Adrenal gland (tissue), 12 donors: Measurements from ENCODE around the gene NDUFAF2. TPM values are rescaled to one million over a fixed set of nuclear protein-coding genes. Genes with fewer than 3 reads are reported as not detected.

Experiments used
- DNase-seq, 7 donors: peaks; one replicate each; pipeline ENCODE4 v3.0.0-alpha.2; 2019 to 2020
- H3K27ac ChIP-seq, 5 donors: fragments of 200-600 bp; sonication (generic) in 4 of 5; 1 replicate in 3 of 5; 2 replicates in 2 of 5; pipeline versions ENCODE4 v1.5.1 to v1.8.0; 2016 to 2020; ENCODE audit warnings: mild to moderate bottlenecking in 1 of 5
- H3K27me3 ChIP-seq: fragments of 200-600 bp; 2 replicates; pipeline ENCODE4 v1.8.0; 2021
- H3K36me3 ChIP-seq, 2 donors: fragments of 200-600 bp; replicated peaks in 1 of 2; 1 replicate in 1 of 2; 2 replicates in 1 of 2; pipeline versions ENCODE4 v1.5.1 to v1.8.0; 2018 to 2022
- H3K4me1 ChIP-seq, 2 donors: fragments of 200-600 bp; replicated peaks in 1 of 2; 1 replicate in 1 of 2; 2 replicates in 1 of 2; pipeline versions ENCODE4 v1.5.1 to v1.8.0; 2018 to 2021
- H3K4me3 ChIP-seq, 4 donors: fragments of 200-600 bp; sonication (generic) in 3 of 4; one replicate each; pipeline ENCODE4 v1.5.1; 2016 to 2018
- H3K9me3 ChIP-seq, 3 donors: fragments of 200-600 bp; sonication (generic) in 1 of 3; replicated peaks in 1 of 3; 1 replicate in 2 of 3; 2 replicates in 1 of 3; pipeline versions ENCODE4 v1.5.1 to v1.8.0; 2016 to 2021
- CTCF ChIP-seq, 6 experiments: fragments of 450-650 bp in 4 of 6; fragments of 200-600 bp in 2 of 6; sonication (generic) in 1 of 6; IDR thresholded peaks; 1 replicate in 5 of 6; 2 replicates in 1 of 6; pipeline versions ENCODE4 v1.5.1 to v1.8.0; 2016 to 2021; ENCODE audit warnings: antibody characterized with exemption in 6 of 6, mild to moderate bottlenecking in 2 of 6, moderate library complexity in 1 of 6
- POLR2A ChIP-seq, 2 donors: fragments of 450-650 bp; IDR thresholded peaks; one replicate each; pipeline ENCODE4 v1.6.1; 2017; ENCODE audit warnings: antibody characterized with exemption in 2 of 2, mild to moderate bottlenecking in 2 of 2, moderate library complexity in 1 of 2
- WGBS, 4 donors: extraction: QIAGEN DNeasy Blood & Tissue Kit in 2 of 4; methylation state at CpG; one replicate each; pipeline versions ENCODE4 v1.1.5 to v1.1.7; 2013 to 2017; 5-methylcytosine and 5-hydroxymethylcytosine counted together
- intact Hi-C, 2 donors: fragments of 100-400 bp; cut with DNase I; formaldehyde crosslinking; loops; one replicate each; pipeline versions ENCODE4 v1.14.1 to v1.15.0; 2022 to 2023
- polyA plus RNA-seq, 3 donors: library from polyadenylated mRNA; stranded (reverse); fragments of 200-250 nt in 2 of 3; fragments of 350-450 nt in 1 of 3; fragmentation: Illumina TruSeq in 1 of 3; extraction: RNeasy Lipid Tissue Mini Kit (QIAGEN cat#74804) in 1 of 3; gene quantifications; one replicate each; pipeline ENCODE4 v1.2.3, GENCODE V29; 2013 to 2014
- total RNA-seq, 9 donors: library from RNA; depleted of rRNA in 4 of 9; stranded (reverse); fragments of >200 nt in 4 of 9; fragments of 120-200 nt in 1 of 9; fragmentation: NEBNext Ultra II Directional in 1 of 9; extraction: Animal tissue kit (Norgen Biotek cat#: 25700) in 1 of 9; gene quantifications; one replicate each; pipeline versions ENCODE4 v1.1.0 to v1.2.4, GENCODE V29; 2013 to 2023
- donor health status: healthy with polysubstance abuse.
- donor health status: Bipolar disorder and iron deficiency.
- donor health status: DM: yes; HTN: yes; CAD: no.
- donor health status: DM: no; HTN: no; CAD: no.
- donor health status: DM: no; HTN: no; CAD: no.
- donor health status: DM: yes; HTN: yes; CAD: no.

Gene NDUFAF2
- total and polyA plus RNA-seq, 12 donors: 12.0 to 127 (median 31.2) TPM

GRCh38 chr5:61097465-61097864 lies 152.5 kb downstream of the NDUFAF2 start:
- Histone ChIP-seq H3K9me3 (no peaks in the 10 kb centered on the region), H3K27me3 (no peaks in the 10 kb centered on the region), H3K4me1 (no peaks in the 10 kb centered on the region), H3K36me3 (no peaks in the 10 kb centered on the region), H3K27ac (no peak overlapping the region), H3K4me3 (no peak overlapping the region)
- 92 to 98% (median 97%) methylated on average over 2 of the region's 2 CpGs for WGBS, 4 donors
- TF ChIP-seq CTCF (IDR thresholded peaks at IDR 0.05): no peak
- TF ChIP-seq POLR2A (IDR thresholded peaks at IDR 0.05): no peak
- DNase-seq: no peak
- intact Hi-C loops: no loop called here

- Histone ChIP-seq H3K27ac (no peak overlapping the region), H3K36me3 (no peaks in the 10 kb centered on the region), H3K4me1 (no peaks in the 10 kb centered on the region), H3K4me3 (no peak overlapping the region), H3K9me3 (no peaks in the 10 kb centered on the region), H3K27me3 (no peaks in the 10 kb centered on the region)
- intact Hi-C loops: no loop called here
- TF ChIP-seq POLR2A (IDR thresholded peaks at IDR 0.05): no peak
- TF ChIP-seq CTCF (IDR thresholded peaks at IDR 0.05): no peak
- no peak for DNase-seq
- 84 to 100% (median 92%) methylated on average over 1 of the region's 1 CpG for WGBS, 4 donors
These were observed 153.4 kb downstream of the NDUFAF2 start for GRCh38 chr5:61098251-61098995.

GRCh38 chr5:61100437-61100836 lies 155.4 kb downstream of the NDUFAF2 start:
- 69 to 85% (median 77%) methylated on average over 4 of the region's 4 CpGs for WGBS, 4 donors
- no peaks in the 10 kb centered on the region for H3K4me1 ChIP-seq
- H3K36me3 ChIP-seq: no peaks in the 10 kb centered on the region
- intact Hi-C loops: no loop called here
- no peak for DNase-seq
- no peak overlapping the region for H3K4me3 ChIP-seq
- H3K27me3 ChIP-seq: no peaks in the 10 kb centered on the region
- H3K27ac ChIP-seq: no peak overlapping the region
- no peaks in the 10 kb centered on the region for H3K9me3 ChIP-seq
- TF ChIP-seq POLR2A (IDR thresholded peaks at IDR 0.05) (no peak), CTCF (IDR thresholded peaks at IDR 0.05) (no peak)

GRCh38 chr5:61114441-61114840 lies 169.4 kb downstream of the NDUFAF2 start:
- 53 to 95% (median 90%) methylated on average over 1 of the region's 1 CpG for WGBS, 4 donors

More at GRCh38 chr5:61114441-61114840, 169.4 kb downstream of the NDUFAF2 start:
- DNase-seq: no peak
- H3K36me3 ChIP-seq: no peaks in the 10 kb centered on the region
- H3K27me3 ChIP-seq: no peaks in the 10 kb centered on the region
- intact Hi-C loops: no loop called here
- TF ChIP-seq POLR2A (IDR thresholded peaks at IDR 0.05) (no peak), CTCF (IDR thresholded peaks at IDR 0.05) (no peak)
- H3K27ac ChIP-seq: no peak overlapping the region
- no peaks in the 10 kb centered on the region for H3K9me3 ChIP-seq
- H3K4me3 ChIP-seq: no peak overlapping the region
- H3K4me1 ChIP-seq: no peaks in the 10 kb centered on the region
